WTC11 (cell line): ENCODE data around the gene TMEM89. TPM values are rescaled to one million over a fixed set of nuclear protein-coding genes. Genes with fewer than 3 reads are reported as not detected.

ENCODE experiments used
- ATAC-seq: fragments of 200-7000 bp; cut with Tn5 transposase; 2 replicates; pipeline ENCODE4 v1.10.0; 2021; ENCODE audit warnings: mild to moderate bottlenecking, moderate library complexity
- CTCF ChIA-PET: fragments of 300-600 bp; sonication (Branson Sonifier 250); formaldehyde crosslinking; loops from one replicate; lab custom pipeline; 2021; ENCODE audit warnings: antibody characterized with exemption; lab: Charles Lee
- POLR2A ChIA-PET: fragments of 350-600 bp; sonication (Branson Sonifier 250); formaldehyde crosslinking; loops from one replicate; lab custom pipeline; 2021; ENCODE audit warnings: antibody characterized with exemption; lab: Charles Lee
- DNase-seq: peaks from one replicate; pipeline ENCODE4 v3.0.0; 2021; ENCODE audit warnings: low spot score
- H3K27ac Mint-ChIP-seq: 2 replicates; pipeline ENCODE4 v1.8.0; 2021; ENCODE audit warnings: mixed read lengths
- H3K27me3 Mint-ChIP-seq: 2 replicates; pipeline ENCODE4 v1.8.0; 2021; ENCODE audit warnings: low read depth, mild to moderate bottlenecking, moderate library complexity, mixed read lengths
- H3K36me3 Mint-ChIP-seq: 2 replicates; pipeline ENCODE4 v1.8.0; 2021; ENCODE audit warnings: mixed read lengths
- H3K4me1 Mint-ChIP-seq: 2 replicates; pipeline ENCODE4 v1.8.0; 2022; ENCODE audit warnings: mixed read lengths
- H3K4me3 Mint-ChIP-seq: 2 replicates; pipeline ENCODE4 v1.8.0; 2021; ENCODE audit warnings: mild to moderate bottlenecking, moderate library complexity, mixed read lengths
- H3K9me3 Mint-ChIP-seq: 2 replicates; pipeline ENCODE4 v1.8.0; 2021; ENCODE audit warnings: mixed read lengths
- AFF4 ChIP-seq: sonication (generic); formaldehyde crosslinking; IDR thresholded peaks from 2 replicates; pipeline ENCODE4 v1.8.1; 2023; ENCODE audit warnings: mild to moderate bottlenecking, missing genetic modification reagents, borderline replicate concordance
- ATF2 ChIP-seq: sonication (generic); formaldehyde crosslinking; IDR thresholded peaks from 2 replicates; pipeline ENCODE4 v1.8.1; 2022; ENCODE audit warnings: low read depth, missing genetic modification reagents, borderline replicate concordance
- FOXJ3 ChIP-seq: sonication (generic); formaldehyde crosslinking; IDR thresholded peaks from 2 replicates; pipeline ENCODE4 v1.9.0; 2021; ENCODE audit warnings: missing genetic modification reagents, mild to moderate bottlenecking, borderline replicate concordance
- GRHL2 ChIP-seq: fragments of 250-450 bp; sonication (Bioruptor Pico); IDR thresholded peaks from 2 replicates; pipeline ENCODE4 v1.8.0; 2022; ENCODE audit warnings: mild to moderate bottlenecking, moderate library complexity; ENCODE audit not compliant: insufficient replicate concordance, severe bottlenecking
- IRF2 ChIP-seq: sonication (generic); formaldehyde crosslinking; IDR thresholded peaks from 2 replicates; pipeline ENCODE4 v1.8.0; 2022; ENCODE audit warnings: low read depth, missing genetic modification reagents, borderline replicate concordance
- NFE2L1 ChIP-seq: sonication (generic); formaldehyde crosslinking; IDR thresholded peaks from 2 replicates; pipeline ENCODE4 v1.8.1; 2023; ENCODE audit warnings: missing genetic modification reagents
- USF1 ChIP-seq: sonication (generic); formaldehyde crosslinking; IDR thresholded peaks from 2 replicates; pipeline ENCODE4 v1.8.0; 2022; ENCODE audit warnings: mild to moderate bottlenecking, missing genetic modification reagents
- ZBTB21 ChIP-seq: sonication (generic); formaldehyde crosslinking; IDR thresholded peaks from 2 replicates; pipeline ENCODE4 v1.8.1; 2023; ENCODE audit warnings: mild to moderate bottlenecking, missing genetic modification reagents, borderline replicate concordance
- ZNF263 ChIP-seq: sonication (generic); formaldehyde crosslinking; IDR thresholded peaks from 2 replicates; pipeline ENCODE4 v1.8.1; 2022; ENCODE audit warnings: low read depth, mild to moderate bottlenecking, moderate library complexity, missing genetic modification reagents
- ZNF396 ChIP-seq: fragments of 250-450 bp; sonication (Bioruptor Pico); IDR thresholded peaks from 2 replicates; pipeline ENCODE4 v1.8.0; 2021; ENCODE audit warnings: mild to moderate bottlenecking, moderate library complexity, borderline replicate concordance
- ZNF425 ChIP-seq: fragments of 250-450 bp; sonication (Bioruptor Pico); conservative IDR thresholded peaks from 2 replicates; pipeline ENCODE4 v1.9.0; 2021; ENCODE audit warnings: mild to moderate bottlenecking
- ZNF512 ChIP-seq: sonication (generic); formaldehyde crosslinking; IDR thresholded peaks from 2 replicates; pipeline ENCODE4 v1.8.1; 2022; ENCODE audit warnings: missing genetic modification reagents, borderline replicate concordance
- total RNA-seq: library from RNA; stranded (reverse); gene quantifications from 3 replicates; pipeline ENCODE4 v1.2.3, GENCODE V29; 2021

The TMEM89 gene
- total RNA-seq, 1 experiment from 2014 or later: 0.66 TPM

GRCh38 chr3:48644898-48645760, 23.6 kb upstream of the TMEM89 start:
- CTCF ChIA-PET: interaction anchor here (1.4 kb wide), 1 partner anchor 9 kb away, joined by 6 read pairs; the partner anchor contains the start of gene SLC26A6
- ATAC-seq (no peak), DNase-seq (no peak)
- POLR2A ChIA-PET: no interaction called here
- no peak for TF ChIP-seq ATF2 (CRISPR knock-in tag)
- no peak for TF ChIP-seq USF1 (CRISPR knock-in tag)
- TF ChIP-seq ZNF263 (CRISPR knock-in tag): no peak
- Mint-ChIP-seq H3K9me3 (no peaks in the 10 kb centered on the region), H3K27me3 (no peaks in the 10 kb centered on the region), H3K4me3 (no peak overlapping the region), H3K27ac (no peak overlapping the region), H3K36me3 (peaks cover 28% of the 10 kb centered on the region), H3K4me1 (no peaks in the 10 kb centered on the region)

GRCh38 chr3:48642605-48643004, 21.0 kb upstream of the TMEM89 start:
- Mint-ChIP-seq H3K9me3 (no peaks in the 10 kb centered on the region), H3K36me3 (peaks cover 37% of the 10 kb centered on the region), H3K4me3 (no peak overlapping the region), H3K27me3 (no peaks in the 10 kb centered on the region), H3K4me1 (peaks cover 6% of the 10 kb centered on the region), H3K27ac (no peak overlapping the region)
- ATAC-seq (no peak), DNase-seq (no peak)
- POLR2A ChIA-PET: interaction anchor here (0.5 kb wide), 1 partner anchor 31 kb away, joined by 3 read pairs; no protein-coding TSS in a partner anchor
- CTCF ChIA-PET: interaction anchor here (0.6 kb wide), 1 partner anchor 147 kb away, joined by 3 read pairs; no protein-coding TSS in a partner anchor
- TF ChIP-seq IRF2 (no peak), GRHL2 (no peak), FOXJ3 (CRISPR knock-in tag) (no peak), ZNF396 (CRISPR knock-in tag) (no peak), ZNF512 (no peak), ZBTB21 (CRISPR knock-in tag) (no peak), AFF4 (CRISPR knock-in tag) (no peak), NFE2L1 (CRISPR knock-in tag) (no peak), ZNF425 (CRISPR knock-in tag) (no peak), ATF2 (CRISPR knock-in tag) (no peak)
